Fibroblast of skin of scalp (primary cell): ENCODE results near the gene VSIG10. TPM values are rescaled to one million over a fixed set of nuclear protein-coding genes. Genes with fewer than 3 reads are reported as not detected.
"Not testable (repeated sequence)": the region's sequence is repeated elsewhere in the genome, so short reads cannot be mapped to it uniquely, and the experiment has no call there.

ENCODE experiments used
- DNase-seq: peaks from one replicate; pipeline ENCODE4 v3.0.0-alpha.2; 2013
- polyA plus RNA-seq, 2 experiments: library from polyadenylated mRNA; unstranded; fragments of 120-200 nt; gene quantifications; one replicate each; pipeline ENCODE4 v1.2.1, GENCODE V29; 2013; ENCODE audit not compliant: insufficient read length in 2 of 2

The VSIG10 gene
- 6.7 TPM for polyA plus RNA-seq (2013, experiment 1 of 2; ENCODE audit: insufficient read length)
- polyA plus RNA-seq (2013, experiment 2 of 2; ENCODE audit: insufficient read length), result 7.6 TPM

- DNase-seq, result peak; percentile 56
Measured at GRCh38 chr12:118103601-118104382, at the start of gene VSIG10. TSS of gene VSIG10 (minus strand) at chr12:118104011. CDS start at chr12:118103671, 340 bp downstream.

GRCh38 chr12:118151755-118152154, 47.9 kb upstream of the VSIG10 start:
- no peak for DNase-seq

GRCh38 chr12:118150625-118151024, 46.8 kb upstream of the VSIG10 start:
- no peak for DNase-seq

GRCh38 chr12:118148287-118148686, 44.5 kb upstream of the VSIG10 start:
- DNase-seq, result no peak

GRCh38 chr12:118145798-118146156, 42.0 kb upstream of the VSIG10 start:
- DNase-seq, result no peak

GRCh38 chr12:118145113-118145797, 41.4 kb upstream of the VSIG10 start:
- DNase-seq, result no peak

- DNase-seq, result no peak
Measured at GRCh38 chr12:118144499-118144898, 40.7 kb upstream of the VSIG10 start.

GRCh38 chr12:118140825-118141224, 37.0 kb upstream of the VSIG10 start:
- no peak for DNase-seq

GRCh38 chr12:118137148-118137678, 33.4 kb upstream of the VSIG10 start:
- no peak for DNase-seq

GRCh38 chr12:118136559-118137003, 32.8 kb upstream of the VSIG10 start:
- peak; percentile 17 for DNase-seq

- peak; percentile 91 for DNase-seq
Measured at GRCh38 chr12:118135788-118136558, 32.2 kb upstream of the VSIG10 start, which contains the start of gene PEBP1. TSS of gene PEBP1 (plus strand) at chr12:118136124. CDS start at chr12:118136210, 86 bp downstream.

GRCh38 chr12:118129436-118129835, 25.6 kb upstream of the VSIG10 start:
- not testable (repeated sequence) for DNase-seq

GRCh38 chr12:118127867-118128266, 24.1 kb upstream of the VSIG10 start:
- DNase-seq, result no peak

- DNase-seq, result no peak
Measured at GRCh38 chr12:118126119-118126757, 22.4 kb upstream of the VSIG10 start.

GRCh38 chr12:118125743-118126118, 21.9 kb upstream of the VSIG10 start:
- DNase-seq, result no peak

GRCh38 chr12:118124333-118124874, 20.6 kb upstream of the VSIG10 start:
- no peak for DNase-seq

GRCh38 chr12:118122264-118122663, 18.5 kb upstream of the VSIG10 start:
- DNase-seq, result no peak

GRCh38 chr12:118120579-118121363, 17.0 kb upstream of the VSIG10 start:
- peak; percentile 68 for DNase-seq

- DNase-seq, result no peak
Measured at GRCh38 chr12:118119449-118119879, 15.7 kb upstream of the VSIG10 start.

- DNase-seq, result peak; percentile 11
Measured at GRCh38 chr12:118109088-118109487, 5.3 kb upstream of the VSIG10 start.

- no peak for DNase-seq
Measured at GRCh38 chr12:118107694-118108093, 3.9 kb upstream of the VSIG10 start.
